Measurements from ENCODE around the gene CATSPERD. TPM values are rescaled to one million over a fixed set of nuclear protein-coding genes. Genes with fewer than 3 reads are reported as not detected.
"Not testable (repeated sequence)": the region's sequence is repeated elsewhere in the genome, so short reads cannot be mapped to it uniquely, and the experiment has no call there.

Gene CATSPERD
- polyA plus RNA-seq, 1 donor, result not detected

DNA sequence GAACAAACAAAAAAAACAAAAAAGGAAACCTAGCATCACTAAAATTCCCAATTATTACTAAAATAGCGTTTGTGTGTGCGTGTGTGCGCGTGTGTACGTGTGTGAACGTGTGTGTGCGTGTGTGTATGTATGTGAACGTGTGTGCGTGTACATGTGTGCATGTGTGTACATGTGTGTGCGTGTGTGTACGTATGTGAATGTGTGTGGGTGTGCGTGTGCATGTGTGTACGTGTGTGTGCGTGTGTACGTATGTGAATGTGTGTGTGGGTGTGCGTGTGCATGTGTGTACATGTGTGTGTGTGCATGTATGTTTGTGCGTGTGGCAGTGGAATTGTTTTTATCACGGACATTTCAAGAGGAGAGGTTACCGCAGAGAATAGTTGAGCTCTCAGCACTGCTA lies 21.6 kb downstream of the CATSPERD start:
- no peak for DNase-seq

DNA sequence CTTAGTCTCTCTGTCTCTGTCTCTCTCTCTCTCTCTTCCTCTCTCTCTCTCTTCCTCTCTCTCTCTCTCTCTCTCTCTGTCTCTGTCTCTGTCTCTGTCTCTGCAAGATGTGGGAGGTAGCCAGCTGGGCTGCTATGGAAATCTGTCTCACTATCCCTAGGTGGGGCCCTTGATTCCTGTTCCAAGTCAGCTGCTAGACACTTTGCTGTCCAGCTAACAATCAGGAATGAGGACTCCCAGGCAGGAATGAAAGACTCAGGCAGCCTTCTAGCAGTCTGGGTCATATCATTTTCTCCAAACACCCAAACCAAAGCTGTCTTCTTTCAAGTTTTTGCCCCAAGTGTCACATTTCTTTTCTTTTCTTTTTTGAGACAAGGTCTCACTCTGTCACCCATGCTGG lies 23.2 kb downstream of the CATSPERD start:
- no peak for DNase-seq

DNA sequence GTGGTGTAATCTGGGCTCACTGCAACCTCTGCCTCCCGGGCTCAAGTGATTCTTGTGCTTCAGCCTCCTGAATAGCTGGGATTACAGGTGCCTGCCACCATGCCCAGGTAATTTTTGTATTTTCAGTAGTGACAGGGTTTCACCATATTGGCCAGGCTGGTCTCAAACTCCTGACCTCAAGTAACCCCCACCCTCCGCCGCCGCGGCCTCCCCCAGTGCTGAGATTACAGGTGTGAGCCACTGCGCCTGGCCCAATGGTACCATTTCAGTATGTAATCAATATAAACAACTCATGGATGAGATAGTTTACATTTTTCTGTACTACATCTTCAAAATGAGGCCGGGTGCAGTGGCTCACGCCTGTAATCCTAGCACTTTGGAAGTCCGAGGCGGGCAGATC lies 24.6 kb downstream of the CATSPERD start:
- DNase-seq, result not testable (repeated sequence)

DNA sequence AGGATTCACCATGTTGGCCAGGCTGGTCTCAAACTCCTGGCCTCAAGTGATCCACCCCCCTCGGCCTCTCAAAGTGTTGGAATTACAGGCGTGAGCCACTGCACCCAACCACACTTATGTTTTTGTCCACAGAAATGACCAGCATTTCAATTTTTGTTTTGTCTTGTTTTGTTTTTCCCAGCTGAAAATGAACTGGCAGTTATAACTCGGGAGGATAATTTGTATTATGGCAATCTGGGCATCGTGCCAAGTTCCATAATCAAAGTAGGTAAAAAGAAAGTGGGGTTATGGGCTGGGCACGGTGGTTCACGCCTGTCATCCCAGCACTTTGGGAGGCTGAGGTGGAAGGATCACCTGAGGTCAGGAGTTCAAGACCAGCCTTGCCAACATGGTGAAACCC lies 28.5 kb downstream of the CATSPERD start:
- DNase-seq, result not testable (repeated sequence)

DNA sequence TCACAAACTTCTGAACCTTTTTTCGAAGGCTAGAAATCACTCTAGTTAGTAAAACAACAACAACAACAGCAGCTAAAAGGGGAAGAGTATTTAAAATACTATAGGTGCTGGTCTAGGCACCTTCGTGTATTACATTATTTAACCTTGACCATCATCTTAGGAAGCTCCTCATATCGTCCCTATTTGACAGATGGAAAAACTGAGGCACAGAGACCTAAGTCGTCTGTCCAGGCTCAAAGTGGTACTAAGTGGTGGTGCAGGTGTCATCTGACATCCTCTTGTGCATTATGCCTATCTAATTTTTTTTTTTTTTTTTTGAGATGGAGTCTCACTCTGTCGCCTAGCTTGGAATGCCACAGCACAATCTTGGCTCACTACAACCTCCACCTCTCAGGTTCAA lies 29.1 kb downstream of the CATSPERD start:
- no peak for DNase-seq

DNA sequence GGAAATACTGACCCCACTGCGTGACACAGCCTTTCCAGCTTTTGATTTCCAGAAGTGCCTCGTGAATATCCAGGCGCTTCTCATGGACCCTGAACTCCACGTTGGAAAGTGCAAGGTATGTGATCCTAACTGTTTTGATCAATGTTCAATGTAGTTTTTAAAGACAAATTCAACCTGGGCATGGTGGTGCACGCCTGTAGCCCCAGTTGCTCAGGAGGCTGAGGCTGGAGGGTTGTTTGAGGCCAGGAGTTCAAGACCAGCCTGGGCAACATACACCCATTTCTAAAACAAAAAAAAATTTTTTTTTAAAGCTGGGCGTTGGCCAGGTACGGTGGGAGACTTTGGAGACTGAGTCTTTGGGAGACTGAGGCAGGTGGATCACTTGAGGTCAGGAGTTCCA lies 31.3 kb downstream of the CATSPERD start:
- no peak for DNase-seq

DNA sequence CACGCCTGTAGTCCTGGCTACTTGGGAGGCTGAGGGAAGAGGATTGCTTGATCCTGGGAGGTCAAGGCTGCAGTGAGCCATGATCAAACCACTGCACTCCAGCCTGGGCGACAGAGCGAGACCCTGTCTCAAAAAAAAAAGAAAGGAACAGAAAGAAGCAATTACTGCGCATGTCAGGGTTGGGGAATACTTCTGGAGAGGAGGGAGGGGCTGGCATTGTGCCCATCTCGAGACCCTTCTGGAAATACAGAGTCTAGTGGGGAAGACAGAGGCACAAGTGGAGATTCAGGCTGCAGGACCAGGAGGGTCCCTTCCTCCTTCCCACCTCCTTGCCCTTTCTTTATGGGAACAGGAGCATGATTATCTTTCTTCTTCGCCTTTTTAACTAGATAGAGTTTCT lies 33.3 kb downstream of the CATSPERD start:
- DNase-seq, result no peak

DNA sequence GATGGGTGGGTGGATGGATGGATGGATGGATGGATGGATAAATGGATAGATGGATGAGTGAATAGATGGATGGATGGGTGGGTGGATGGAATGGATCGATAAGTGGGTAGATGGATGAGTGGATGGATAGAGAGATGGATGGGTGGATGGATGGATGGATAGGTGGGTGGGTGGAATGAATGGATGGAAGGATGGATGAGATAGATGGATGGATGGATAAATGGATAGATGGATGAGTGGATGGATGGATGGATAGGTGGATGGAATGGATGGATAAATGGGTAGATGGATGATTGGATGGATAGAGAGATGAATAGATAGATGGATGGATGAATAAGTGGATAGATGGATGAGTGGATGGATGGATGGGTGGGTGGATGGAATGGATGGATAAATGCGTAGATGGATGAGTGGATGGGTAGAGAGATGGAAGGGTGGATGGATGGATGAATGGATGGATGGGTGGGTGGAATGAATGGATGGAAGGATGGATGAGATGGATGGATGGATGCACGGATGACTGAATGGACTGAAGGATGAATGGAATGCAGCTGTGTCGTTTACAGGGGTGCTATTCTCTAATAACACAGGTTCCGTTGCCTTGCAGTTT lies 42.3 kb downstream of the CATSPERD start:
- no peak for DNase-seq

DNA sequence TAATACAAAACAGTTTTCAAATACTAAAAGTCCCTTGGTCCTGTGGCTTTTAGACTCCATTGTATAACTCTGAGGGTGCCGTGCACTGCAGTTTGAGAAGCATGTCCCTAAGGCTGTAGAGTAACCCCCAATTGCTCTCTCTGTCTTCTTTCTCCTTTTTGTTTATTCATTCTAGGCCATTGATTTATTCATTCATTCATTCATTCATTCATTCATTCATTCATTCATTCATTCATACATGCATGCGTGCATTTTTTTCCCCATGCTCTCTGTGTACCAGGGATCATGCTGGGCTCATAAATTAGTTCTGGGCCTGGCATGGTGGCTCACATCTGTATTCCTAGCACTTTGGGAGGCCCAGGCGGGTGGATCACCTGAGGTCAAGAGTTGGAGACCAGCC lies 44.8 kb downstream of the CATSPERD start:
- no peak for DNase-seq

DNA sequence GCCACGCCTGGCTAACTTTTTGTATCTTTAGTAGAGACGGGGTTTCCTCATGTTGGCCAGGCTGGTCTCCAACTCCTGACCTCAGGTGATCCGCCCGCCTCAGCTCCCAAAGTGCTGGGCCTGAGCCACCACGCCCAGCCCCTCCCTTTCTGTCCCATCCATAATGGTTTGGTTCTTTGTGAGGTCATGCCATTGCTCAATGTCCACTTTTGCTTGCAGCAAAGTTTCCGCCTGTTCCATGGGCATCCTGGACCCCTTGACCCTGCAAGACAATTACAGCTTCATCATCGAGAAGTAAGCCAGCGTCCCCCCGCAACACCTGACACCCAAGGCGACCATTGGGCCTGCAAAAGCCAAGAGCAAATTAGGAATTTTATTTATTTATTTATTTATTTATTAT lies 47.5 kb downstream of the CATSPERD start:
- no peak for DNase-seq

DNA sequence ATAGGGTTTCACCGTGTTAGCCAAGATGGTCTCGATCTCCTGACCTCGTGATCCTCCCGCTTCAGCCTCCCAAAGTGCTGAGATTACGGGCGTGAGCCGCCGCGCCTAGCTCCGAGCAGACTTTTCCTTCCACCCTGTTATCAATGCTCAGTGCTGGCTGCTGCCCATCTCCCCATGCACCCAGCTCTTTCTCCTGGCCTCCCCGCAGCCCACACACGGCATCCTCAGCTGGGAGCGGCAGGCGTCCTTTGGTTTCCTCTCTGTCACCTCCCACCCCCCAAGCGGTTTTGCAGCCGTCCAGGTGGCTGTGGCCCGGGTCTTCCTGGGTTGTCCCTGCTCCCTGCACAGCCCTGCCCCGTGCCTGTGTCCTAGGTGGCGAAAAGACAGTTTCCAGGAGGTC lies 52.0 kb downstream of the CATSPERD start:
- no peak for DNase-seq

DNA sequence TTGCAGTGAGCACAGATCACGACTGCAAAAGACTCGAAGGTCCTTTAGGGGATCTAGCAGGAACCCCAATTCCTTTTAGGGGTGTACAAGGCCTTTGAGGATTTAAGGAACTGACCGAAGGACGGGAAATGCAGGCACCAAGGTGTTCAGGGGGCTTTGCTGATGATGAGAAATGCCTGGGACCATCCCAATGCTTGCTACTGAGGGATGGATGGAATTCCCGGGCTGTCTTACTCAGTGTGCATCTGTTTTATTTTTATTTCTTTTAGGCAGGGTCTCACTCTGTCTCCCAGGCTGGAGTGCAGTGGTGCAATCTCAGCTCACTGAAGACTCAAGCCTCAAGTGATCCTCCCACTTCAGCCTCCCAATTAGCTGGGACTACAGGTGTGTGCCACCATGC lies 52.8 kb downstream of the CATSPERD start:
- no peak for DNase-seq

DNA sequence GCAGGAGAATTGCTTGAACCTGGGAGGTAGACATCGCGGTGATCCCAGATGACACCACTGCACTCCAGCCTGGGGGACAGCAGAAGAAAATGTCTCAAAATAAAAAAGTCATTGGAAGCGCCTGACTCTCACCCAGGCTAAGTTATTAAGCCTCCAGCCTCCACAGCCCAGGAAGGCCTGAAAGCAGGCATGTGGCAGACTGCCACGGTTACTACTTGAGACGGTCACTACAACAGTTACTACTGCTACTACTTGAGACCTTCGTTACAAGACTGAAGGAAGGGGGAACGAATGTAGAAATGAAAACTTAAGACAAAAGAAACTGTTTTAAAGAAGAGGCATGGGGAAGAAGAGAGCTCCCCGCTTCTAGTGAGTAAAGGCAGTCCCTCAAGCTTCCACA lies 54.5 kb downstream of the CATSPERD start:
- no peak for DNase-seq

DNA sequence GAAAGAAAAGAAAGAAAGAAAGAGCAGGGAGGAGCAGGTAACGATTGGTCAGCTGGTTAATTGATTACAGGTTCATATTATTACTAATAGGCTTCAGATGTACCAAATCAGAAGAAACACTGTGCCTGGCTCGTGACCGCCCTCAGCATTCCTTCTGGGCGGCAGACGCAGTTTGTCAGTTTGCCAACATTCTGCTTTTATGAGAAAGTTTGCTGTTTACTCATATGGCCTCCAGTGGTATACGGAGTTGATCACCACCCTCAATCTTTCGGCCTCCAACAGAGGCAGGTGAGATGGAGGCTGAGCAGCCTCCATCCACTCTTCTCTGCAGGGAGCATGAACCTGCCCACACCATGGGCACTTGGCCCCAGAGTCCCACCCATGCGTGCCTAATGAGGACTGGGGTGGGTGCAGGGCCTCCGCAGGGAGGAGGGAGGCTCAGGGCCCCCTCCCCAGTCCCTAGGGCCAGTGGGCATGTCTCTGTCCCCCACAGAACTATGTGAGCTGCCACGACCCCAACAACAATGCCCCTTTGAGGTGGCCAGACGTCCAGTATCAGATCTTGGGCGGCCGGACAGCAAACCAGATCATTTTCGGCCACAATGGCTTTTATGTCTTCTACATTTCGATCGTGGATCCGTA lies 55.4 kb downstream of the CATSPERD start:
- no peak for DNase-seq

DNA sequence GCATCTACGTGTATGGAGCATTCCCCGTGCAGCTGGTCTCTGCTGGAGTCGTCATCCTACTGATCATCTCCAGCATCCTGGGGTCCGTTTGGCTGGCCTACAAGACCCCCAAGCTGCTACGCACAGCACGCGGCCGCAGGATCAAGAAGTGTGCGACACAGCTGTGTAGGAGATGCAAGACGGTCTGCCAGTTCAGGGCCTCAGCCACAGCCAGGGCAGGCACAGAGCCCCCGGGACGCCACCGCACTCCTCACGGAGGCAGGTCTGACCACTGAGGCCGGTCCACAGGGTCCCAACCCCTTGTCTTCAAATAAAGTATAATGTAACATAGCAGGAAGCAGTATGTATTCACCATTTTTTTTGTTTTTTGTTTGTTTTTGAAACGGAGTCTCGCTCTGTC lies 58.0 kb downstream of the CATSPERD start:
- no peak for DNase-seq

DNA sequence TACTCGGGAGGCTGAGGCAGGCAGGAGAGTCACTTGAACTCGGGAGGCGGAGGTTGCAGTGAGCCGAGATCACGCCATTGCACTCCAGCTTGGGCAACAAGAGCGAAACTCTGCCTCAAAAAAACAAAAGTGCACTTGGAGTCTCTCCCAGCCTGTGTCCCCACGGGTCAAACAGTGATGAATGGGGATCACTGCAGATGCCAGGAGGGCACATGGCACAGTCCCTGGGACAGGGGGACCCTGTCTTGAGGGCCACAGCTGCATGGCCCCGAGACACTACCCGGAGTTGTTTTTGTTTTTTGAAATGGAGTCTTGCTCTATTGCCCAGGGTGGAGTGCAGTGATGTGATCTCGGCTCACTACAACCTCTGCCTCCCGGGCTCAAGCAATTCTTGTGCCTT lies 60.5 kb downstream of the CATSPERD start:
- not testable (repeated sequence) for DNase-seq

DNA sequence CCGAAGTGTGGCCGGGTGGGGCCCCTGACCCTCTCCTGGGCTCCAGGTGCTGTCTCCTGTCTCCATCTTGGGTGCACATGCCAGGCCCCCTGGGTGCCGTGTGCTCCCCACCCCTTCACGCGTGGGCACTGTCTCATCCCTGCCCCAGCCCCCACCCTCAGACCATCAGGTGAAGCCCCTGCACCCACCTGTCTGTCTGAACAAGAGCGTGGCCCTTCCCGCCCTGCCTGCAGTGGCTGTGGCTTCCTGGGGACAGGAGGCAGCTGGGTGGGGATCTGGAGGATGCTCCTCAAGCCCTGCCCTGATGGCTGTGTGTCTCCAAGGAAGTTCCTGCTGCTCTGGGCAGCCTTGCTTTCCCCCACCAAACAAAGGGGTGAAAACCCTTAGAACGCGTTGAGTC lies 61.9 kb downstream of the CATSPERD start:
- no peak for DNase-seq

DNA sequence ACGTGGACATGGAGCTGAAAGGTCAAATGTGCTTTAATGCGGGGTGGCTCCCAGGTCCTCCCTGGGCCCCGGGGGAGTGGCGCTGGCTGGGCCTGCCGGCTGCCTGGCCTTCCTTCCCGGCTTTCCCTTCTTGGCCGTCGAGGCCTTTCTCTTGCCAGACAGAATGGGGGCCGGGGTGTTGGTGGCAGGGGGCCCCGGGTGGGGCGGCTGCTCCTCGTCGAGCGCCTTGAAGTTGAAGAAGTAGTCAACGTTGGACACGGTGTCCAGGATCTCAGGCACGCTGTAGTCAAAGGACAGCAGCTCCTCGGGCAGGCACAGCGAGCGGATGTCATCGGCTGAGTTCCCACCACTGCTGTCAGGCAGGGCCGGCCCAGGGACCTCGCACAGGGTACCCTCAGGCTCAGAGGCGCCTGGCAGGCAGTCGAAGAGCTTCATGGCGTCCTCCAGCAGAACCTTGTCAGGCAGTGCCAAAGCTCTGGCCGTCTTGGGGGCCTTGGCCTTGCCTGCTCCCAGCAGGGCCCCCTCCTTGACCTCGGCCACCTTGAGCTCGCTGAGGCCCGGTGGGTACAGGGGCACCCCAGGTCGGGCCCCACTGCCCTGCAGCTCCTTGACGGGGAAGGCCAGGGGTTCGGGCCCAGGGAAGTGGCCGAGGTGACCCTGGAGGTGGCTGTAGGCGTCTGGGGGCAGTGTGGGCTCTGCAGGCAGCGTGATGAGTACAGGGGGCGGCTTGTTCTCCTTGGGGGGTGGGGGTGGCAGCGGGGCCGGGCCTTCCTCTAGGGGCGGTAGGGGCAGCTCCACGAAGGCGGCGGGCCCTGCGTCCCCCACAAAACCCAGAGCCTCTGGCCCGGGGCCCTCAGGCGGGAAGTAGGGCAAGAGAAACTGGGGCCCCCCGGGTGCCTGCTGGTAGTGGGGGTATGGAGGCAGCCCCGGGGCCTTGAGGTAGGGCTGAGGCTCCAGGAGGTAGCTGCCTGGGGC lies 62.8 kb downstream of the CATSPERD start:
- no peak for DNase-seq

DNA sequence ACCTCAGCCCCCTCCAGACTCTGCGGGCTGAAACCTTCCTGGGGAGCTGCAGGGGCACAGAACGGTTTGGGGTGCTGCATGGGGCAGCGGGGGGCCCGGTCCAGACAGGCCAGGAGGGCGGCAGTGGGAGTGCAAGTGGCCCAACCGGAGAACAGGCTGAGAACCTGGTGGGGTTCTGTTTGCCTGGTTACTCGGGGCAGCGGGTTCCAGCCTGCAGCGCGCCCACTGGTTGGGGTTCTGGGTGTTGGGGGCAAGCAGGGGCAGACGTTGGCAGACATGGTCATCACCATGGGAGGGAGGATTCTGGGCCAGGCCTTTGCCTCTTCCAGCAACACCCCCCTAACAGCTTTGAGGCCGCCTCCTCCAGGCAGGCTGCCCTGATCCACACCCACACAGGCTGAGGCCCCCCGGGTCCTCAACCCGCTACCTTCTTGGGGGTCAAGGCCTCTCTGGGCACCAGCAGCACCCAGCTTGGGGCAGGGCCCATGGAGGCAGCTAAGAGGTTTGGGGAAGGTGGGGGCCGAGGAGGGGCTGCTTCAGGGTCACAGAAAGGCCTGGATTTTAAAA lies 64.2 kb downstream of the CATSPERD start, which contains the start of gene PRR22:
Gene PRR22 (minus strand): TSS at position 166 of the 567 bp plus-strand sequence. CDS start 86 bp downstream, at position 80.
- DNase-seq, result no peak

DNA sequence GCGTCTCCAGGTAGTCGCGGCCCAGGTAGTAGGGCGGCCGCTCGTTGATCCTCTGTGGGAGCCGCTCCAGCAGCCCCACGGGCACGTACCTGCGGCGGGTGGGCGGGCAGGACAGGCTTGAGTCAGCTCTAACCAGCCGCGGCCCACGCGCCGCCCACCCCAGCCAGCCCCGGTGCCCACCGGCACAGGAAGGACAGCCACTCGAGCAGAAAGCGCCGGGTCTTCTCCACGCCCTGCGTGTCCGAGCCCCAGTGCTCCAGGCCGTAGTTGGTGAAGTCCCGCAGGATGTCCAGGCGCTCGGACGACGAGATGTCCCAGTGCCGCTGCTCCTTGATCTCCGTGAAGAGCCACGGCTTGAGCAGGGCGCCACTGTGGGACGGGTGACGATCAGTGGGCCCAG lies 65.0 kb downstream of the CATSPERD start:
- no peak for DNase-seq

DNA sequence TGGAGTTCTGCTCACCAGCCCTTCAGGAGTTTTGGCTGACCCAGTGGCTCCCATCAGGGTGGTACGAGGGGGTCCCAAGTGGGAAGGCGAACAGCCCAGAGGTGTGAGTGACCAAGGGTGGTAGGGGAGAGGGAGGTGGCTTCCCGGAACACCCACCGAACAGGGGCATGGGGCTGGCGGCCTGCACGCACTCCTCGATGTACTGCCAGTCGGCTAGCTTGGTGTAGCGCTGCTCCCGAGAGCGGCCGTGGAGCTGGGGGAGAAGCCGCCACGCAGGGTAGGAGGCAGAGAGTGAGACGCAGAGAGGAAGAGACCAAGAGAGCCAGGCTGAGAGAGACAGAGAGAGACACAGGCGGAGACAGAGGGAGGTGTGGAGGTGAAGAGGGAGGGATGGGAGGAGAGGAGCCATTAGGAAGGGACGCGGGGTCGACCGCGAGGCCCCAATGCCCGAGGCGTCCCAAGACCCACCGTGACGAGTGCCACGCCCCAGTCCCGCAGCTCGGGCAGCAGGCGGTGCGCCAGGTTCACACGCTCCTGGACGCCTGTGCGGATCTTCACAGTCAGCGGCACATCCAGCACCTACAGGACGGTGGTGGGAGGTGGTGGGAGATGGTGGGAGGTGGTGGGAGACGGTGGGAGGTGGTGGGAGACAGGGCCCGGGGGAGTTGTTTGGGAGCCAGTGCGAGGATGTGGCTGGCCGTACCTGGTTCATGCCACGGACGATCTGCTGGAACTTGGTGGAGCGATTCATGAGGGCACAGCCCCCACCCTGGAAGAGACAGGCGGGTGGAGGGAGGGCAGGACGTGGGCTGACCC lies 66.4 kb downstream of the CATSPERD start:
- no peak for DNase-seq
